NCI-H774 (cell line): ENCODE results near the gene ADAMTS19.
"Not testable (repeated sequence)": the region's sequence is repeated elsewhere in the genome, so short reads cannot be mapped to it uniquely, and the experiment has no call there.

Experiments
- DNase-seq: peaks from one replicate; lab custom pipeline; 2025; lab: John Stamatoyannopoulos, UW

ADAMTS19 gene, protein sequence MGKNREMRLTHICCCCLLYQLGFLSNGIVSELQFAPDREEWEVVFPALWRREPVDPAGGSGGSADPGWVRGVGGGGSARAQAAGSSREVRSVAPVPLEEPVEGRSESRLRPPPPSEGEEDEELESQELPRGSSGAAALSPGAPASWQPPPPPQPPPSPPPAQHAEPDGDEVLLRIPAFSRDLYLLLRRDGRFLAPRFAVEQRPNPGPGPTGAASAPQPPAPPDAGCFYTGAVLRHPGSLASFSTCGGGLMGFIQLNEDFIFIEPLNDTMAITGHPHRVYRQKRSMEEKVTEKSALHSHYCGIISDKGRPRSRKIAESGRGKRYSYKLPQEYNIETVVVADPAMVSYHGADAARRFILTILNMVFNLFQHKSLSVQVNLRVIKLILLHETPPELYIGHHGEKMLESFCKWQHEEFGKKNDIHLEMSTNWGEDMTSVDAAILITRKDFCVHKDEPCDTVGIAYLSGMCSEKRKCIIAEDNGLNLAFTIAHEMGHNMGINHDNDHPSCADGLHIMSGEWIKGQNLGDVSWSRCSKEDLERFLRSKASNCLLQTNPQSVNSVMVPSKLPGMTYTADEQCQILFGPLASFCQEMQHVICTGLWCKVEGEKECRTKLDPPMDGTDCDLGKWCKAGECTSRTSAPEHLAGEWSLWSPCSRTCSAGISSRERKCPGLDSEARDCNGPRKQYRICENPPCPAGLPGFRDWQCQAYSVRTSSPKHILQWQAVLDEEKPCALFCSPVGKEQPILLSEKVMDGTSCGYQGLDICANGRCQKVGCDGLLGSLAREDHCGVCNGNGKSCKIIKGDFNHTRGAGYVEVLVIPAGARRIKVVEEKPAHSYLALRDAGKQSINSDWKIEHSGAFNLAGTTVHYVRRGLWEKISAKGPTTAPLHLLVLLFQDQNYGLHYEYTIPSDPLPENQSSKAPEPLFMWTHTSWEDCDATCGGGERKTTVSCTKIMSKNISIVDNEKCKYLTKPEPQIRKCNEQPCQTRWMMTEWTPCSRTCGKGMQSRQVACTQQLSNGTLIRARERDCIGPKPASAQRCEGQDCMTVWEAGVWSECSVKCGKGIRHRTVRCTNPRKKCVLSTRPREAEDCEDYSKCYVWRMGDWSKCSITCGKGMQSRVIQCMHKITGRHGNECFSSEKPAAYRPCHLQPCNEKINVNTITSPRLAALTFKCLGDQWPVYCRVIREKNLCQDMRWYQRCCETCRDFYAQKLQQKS

DNA sequence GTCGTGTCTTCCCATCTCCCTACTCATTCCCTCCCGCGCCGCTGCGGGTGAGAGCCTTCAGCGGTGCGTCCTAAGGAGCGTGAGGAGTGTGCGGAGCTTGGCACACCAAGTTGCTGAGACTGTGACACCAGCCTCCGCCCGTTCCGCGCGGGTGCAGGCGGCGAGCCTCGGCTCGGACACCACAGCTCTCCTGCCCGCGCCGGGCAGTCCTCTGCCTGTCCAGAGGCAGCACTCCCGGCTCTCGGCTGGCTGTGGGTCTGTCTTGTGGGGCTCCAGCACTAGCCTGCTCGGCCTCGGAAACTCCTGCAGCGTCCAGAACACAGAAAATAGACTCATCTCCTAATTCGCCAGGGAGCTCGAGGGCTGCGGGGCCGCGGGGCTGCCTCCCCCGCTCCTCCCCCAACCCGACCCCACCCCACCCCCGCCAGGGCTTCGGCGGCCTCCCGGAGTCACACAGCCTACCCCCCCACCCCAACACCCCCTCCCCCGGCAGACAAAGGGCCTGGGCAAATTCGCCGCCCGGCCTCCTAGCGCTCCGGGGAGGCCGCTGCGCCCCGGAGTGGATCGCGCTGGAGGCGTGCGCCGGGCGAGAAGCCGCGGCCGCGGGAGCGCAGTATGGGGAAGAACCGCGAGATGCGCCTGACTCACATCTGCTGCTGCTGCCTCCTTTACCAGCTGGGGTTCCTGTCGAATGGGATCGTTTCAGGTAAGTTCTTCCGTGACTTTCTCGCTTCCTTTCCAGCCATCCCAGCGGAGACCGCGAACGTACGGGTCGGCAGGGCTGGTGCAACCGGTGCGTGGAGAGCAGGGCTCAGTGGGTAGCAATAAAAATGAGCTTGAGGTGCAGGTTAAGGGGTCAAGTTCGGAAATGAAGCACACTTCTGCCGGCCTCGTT lies at the start of gene ADAMTS19:
Gene ADAMTS19, plus strand, starts transcription at position 522 of the 895 bp plus-strand sequence. Its CDS starts 94 bp downstream, at position 616.
- peak; percentile 27 for DNase-seq

DNA sequence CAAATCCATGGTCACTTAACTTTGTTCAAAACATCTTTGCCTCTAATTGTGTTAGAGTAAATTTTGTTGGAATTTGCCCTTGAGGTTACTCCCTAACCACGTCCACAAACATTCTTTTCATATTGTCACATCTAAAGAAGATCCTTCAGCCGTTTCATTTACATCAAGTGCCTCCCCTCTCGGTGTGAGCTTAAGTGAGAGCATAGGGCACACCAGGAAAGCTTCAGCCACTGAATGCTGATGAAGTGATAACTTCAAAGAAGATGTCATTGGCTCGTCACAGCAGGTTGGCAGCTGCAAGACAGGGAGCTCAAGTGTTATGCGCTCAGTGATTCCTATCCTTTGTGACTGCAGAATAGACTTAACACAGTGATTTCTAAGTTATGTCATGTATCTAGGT lies 49.6 kb upstream of the ADAMTS19 start:
- no peak for DNase-seq

DNA sequence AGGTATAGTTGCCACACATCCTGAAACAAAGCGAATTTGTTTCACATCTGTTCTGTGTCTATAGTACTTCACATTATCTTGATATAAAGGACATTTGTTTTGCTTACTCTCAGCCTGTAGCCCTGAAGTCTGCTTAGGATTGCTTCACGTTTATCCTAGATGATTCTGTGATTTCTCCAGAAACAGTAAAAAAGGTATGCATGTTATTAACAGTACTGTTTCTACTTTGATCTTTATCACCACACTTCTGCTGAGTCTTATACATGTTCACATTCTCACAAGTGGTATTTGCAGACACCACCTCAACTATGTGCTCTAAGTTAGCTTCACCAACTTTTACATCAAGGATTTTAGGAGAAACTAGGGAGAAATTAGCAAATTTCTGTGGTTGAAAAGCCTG lies 47.4 kb upstream of the ADAMTS19 start:
- DNase-seq = no peak

DNA sequence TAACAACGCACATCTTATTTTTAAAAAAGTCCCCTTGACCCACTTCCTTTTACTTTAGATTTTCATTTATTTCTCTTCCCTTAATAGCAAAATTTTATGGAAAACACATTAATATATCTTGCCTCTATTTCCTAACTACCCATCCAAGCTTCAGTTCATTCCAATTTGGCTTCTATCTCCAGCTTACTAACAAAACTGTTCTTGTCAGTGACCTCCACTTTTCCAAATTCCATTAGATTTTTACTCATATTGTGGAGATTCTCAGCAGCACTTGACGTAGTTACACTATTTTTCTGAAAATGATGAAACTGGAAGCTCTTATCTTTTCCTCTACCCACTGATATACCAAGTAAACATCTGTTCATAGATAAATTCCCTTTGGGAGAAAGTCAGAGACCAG lies 46.5 kb upstream of the ADAMTS19 start:
- no peak for DNase-seq

DNA sequence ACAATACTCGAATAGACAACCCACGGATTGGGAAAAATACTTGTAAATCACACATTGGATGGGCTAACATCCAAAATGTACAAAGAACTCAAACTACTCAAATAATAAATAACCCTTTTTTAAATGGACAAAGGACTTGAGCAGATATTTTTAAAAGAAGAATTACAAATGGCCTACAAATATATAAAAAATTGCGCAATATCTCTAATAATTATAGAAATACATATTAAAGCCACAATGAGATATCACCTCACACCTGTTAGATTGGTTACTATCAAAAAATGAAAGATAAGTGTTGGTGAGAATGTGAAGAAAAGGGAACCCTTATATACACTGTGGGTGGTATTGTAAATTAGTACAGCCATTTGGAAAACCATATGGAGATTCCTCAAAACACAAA lies 40.8 kb upstream of the ADAMTS19 start:
- DNase-seq = no peak

DNA sequence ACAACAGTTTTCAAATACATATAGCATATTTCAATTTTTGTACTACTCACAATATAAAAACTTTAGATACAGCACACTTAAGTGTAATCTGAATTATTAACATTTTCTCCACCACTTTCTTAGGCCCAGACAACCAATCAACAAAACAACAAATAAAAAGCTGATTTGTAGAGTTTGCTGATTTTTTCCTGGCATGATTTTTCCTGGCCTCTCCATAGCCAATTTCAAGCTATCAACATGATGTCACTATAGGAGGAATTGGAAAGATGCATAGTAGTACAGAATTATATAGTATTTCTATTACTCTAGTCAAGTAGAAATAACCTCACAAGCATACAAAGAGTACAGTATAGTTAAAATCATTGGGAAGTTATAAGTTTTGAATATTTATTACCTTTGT lies 35.1 kb upstream of the ADAMTS19 start:
- no peak for DNase-seq

DNA sequence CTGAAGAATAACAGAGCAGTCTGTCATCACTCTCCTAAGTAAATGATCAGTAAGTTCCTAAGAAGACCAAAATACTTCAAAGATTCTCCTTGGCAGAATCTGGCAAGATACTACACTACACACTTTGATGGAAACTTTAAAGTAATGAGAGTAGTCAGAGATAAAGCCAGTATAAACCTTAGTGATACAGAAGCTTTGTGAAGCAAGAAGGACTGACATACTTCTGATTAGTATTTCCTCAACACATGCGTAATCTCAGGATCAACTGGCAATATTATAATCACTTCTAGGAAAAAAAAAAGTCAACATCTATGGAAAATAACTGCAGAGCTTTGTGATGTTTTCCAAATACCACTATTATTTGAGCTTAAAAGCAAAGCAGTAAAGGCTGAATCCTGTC lies 34.0 kb upstream of the ADAMTS19 start:
- DNase-seq = no peak

DNA sequence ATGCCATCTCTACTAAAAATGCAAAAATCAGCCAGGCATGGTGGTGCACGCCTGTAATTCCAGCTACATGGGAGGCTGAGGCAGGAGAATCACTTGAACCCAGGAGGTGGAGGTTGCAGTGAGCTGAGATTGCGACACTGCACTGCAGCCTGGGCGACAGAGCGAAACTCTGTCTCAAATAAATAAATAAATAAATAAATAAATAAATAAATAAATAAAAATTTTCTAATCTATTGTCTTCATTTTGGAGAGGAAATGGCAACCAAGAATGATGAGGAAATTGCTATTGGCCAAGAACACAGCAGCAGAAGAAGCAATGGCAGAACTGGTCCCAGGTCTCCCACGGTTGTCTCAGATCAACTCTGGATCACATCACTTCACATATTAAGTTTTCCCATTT lies 31.5 kb upstream of the ADAMTS19 start:
- not testable (repeated sequence) for DNase-seq

DNA sequence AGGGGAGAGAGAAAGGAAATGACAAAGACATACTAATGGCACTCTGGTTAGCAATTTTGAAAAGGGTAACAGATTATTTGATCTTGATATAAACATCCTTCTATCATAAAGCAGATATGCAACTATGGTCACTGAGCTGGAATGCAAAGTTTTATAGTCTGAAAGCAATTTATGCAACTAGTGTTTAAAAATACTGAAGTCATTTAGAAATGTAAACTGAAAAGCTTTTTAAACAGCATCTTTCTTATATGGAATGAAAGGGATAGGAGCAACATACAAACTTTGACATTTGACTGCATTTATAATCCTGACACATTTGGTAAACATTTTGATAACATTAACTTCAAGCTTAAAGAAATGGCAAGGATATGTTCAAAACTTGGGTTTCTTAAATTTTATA lies 28.7 kb upstream of the ADAMTS19 start:
- no peak for DNase-seq

DNA sequence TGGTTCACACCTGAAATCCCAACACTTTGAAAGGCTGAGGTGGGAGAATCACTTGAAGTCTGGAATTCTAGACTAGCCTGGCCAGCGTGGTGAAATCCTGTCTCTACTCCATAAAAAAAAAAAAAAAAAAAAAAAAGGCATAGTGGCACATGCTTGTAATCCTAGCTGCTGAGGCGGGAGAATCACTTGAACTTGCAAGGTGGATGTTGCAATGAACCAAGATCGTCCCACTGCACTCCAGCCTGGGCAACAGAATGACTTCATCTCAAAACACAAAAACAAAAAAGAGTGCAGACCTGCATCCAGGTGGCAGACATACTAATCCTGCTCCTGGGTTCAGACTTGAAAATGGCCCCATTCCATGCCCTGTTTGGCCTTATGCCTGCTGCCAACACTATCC lies 21.8 kb upstream of the ADAMTS19 start:
- no peak for DNase-seq

DNA sequence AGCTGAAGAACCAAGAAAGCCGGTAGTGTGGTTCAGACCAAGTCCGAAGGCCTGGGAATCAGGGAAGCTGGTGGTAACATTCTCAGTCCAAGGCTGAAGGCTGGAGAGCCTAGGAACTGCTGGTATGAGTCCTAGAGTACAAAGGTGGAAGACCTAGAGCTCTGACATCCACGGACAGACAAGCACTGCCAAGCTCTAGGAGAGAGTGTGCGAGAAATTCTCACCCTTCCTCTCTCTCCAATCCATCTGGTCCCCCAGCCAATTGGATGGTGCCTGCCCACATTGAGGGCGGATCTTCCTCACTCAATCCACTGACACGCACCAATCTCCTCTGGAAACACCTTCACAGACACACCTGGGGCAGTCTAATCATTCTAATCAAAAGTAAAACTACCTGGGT lies 19.7 kb upstream of the ADAMTS19 start:
- DNase-seq = no peak

DNA sequence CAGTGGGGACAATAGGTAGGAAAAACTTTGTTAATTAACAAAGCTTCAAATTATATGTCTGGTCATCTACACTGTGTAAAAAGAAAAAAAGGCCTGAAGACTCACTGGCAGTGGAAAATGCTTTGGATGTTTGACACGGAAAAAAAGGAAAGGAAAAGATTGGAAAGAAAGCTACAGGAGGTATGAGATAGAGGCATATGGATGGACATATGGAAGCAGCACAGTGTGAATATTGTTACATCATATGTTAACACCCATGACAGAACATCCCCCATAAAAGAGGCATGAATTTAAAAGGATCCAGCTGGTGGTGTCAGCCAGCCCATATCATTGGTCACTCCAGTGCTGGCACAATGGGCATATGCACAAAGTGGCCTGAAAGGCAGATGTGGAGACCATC lies 19.0 kb upstream of the ADAMTS19 start:
- DNase-seq = no peak

DNA sequence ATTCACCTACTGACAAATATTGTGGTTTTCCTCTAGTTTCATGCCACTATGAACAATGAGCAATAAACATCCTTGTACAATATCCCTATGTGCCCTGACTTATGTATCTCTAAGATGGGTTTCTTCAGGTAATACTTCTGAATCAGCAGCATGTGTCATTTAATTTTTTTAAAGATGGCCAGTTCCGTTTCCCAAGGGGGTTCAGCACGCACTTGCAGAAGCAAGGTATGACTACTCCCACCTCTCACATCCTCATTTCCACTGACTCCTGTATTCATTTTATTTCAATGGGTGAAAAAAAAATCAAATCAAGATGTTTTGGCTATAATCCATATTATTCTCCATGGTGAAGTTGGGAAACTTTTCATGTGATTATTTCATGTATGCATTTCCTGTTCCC lies 14.7 kb upstream of the ADAMTS19 start:
- no peak for DNase-seq

DNA sequence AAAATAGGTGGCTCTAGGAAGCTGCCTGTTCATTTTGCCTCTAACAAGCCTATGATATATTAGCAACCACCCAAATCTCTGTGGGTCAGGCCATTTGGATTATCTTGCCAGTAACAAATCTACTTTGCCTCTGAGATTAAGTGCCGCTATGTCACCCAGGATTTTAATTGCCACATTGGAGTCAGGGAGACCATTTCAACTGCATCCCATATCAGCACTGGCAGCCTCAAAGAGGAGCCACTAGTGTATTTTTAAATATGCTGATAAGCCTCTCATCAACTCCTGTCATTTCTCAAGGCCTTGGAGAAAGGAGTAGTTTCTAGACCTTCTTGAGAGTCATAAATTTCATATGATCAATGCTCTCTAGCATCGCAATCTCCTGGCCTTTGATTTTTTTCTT lies 12.1 kb upstream of the ADAMTS19 start:
- DNase-seq = no peak

DNA sequence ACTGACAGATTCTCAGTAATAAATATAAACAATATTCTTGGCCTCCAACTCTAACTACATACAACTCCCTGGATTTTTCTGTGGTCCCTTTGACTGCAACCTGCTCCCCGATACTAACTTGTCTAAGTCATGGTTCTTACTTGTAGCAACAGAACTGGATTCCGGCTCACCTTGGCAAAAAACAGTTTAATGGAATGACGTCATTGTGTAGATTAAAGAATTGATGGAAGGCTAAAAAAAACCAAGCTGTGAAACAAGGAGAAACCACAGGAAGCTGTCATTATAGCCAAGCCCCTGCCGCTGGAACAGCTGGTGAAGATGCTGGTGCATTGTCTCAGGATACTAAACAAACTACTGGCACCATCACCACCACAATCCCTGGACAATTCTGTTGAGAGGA lies 11.4 kb upstream of the ADAMTS19 start:
- DNase-seq = no peak

DNA sequence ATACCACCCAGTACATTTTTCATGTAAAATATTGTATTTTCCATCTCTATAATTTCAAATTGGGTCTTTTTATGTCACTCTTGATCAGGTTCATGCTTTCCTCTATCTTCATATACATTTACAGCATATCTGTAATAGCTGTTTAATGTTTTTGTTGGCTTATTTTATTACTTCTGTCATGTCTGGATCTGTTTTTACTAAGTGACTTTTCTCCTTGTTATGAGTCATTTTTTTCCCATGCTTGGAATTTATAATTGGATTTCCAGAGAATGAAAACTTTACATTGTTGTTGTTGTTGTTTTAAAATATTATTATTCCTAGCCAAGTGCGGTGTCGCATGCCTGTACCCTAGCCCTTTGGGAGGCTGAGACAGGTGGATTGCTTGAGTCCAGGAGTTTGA lies 5.6 kb upstream of the ADAMTS19 start:
- DNase-seq = no peak

DNA sequence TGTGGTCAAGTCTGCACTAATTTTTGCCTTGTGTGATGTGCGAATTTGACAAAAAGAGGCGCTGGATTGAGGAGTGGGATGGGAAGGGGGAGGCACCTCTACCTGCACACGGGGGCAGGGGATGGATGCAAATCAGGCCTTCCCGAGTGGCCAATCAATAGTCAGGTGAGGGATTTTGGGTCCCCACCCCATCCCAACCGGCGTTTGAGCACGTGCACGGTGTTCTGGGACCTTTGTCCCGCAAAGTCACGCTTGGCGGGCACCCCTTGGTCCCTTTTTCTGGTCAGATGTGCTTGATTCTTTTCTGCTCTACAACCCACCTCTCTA lies 685 bp upstream of the ADAMTS19 start:
- DNase-seq = no peak

DNA sequence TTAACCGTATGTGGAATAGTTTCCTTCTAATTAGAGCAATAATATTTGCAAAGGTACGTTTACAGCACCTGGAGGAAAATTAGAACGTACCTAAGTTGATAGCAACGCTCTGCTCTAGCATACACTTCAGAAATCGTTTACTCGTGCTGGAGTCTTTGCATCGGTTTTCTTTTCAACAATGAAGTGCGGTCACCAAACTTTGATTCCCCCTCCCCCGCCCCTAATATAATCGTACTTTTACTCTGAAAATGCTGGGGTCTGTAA lies 506 bp downstream of the ADAMTS19 start:
- no peak for DNase-seq

DNA sequence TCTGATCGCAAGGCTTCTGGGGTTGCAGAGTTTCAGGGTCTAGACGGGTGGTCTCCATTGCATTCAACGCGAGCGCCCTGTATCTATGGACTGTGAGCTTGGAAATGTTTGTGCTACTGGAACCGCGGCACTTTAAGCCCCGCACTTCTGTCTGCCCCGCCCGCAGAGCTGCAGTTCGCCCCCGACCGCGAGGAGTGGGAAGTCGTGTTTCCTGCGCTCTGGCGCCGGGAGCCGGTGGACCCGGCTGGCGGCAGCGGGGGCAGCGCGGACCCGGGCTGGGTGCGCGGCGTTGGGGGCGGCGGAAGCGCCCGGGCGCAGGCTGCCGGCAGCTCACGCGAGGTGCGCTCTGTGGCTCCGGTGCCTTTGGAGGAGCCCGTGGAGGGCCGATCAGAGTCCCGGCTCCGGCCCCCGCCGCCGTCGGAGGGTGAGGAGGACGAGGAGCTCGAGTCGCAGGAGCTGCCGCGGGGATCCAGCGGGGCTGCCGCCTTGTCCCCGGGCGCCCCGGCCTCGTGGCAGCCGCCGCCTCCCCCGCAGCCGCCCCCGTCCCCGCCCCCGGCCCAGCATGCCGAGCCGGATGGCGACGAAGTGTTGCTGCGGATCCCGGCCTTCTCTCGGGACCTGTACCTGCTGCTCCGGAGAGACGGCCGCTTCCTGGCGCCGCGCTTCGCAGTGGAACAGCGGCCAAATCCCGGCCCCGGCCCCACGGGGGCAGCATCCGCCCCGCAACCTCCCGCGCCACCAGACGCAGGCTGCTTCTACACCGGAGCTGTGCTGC lies 1.0 kb downstream of the ADAMTS19 start:
- no peak for DNase-seq

DNA sequence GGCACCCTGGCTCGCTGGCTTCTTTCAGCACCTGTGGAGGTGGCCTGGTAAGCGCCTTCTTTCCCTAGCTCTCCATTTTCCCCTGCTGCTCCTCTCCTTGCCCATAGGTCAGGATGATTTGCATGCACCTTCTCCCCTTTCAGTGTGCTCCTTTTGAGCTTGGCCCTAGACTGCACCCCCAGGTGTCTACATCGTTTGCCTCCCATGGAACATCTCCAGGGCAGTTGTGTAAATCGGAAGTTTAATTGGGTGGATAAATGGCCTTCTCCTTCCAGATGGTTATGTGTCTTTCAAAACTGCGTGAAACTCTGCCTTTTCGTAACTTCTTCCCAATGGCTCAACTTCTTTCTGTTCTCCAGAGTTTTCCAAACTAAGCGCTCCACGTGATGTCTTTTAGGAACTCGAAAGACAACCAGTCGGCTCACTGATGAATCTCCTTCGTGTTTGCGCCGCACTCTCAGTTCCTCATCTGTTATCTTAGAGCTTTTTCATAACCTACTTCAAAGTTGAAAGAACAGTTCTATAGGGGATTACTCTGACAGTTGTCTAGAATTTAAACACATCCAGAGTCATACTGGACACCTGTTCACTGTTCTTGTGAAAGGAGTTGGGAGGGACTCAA lies 1.7 kb downstream of the ADAMTS19 start:
- no peak for DNase-seq
